Neuronal stem cell (in vitro differentiated cells): ENCODE data around the gene SEMA6D.

Experiments
- DNase-seq: peaks from one replicate; pipeline ENCODE4 v3.0.0-alpha.2; 2013; ENCODE audit warnings: low spot score
- H2AFZ ChIP-seq: one replicate; pipeline ENCODE4 v1.6.1; 2013; ENCODE audit warnings: mild to moderate bottlenecking, low read length, inconsistent platforms
- H2AK5ac ChIP-seq: 2 replicates; pipeline ENCODE4 v1.6.1; 2013; ENCODE audit warnings: low read depth, mild to moderate bottlenecking, inconsistent platforms, low read length, moderate library complexity, mixed read lengths
- H2BK120ac ChIP-seq: 2 replicates; pipeline ENCODE4 v1.6.1; 2013; ENCODE audit warnings: low read depth, mild to moderate bottlenecking, inconsistent platforms, low read length, moderate library complexity, mixed read lengths
- H2BK12ac ChIP-seq: one replicate; pipeline ENCODE4 v1.6.1; 2013; ENCODE audit warnings: low read length, inconsistent platforms
- H2BK15ac ChIP-seq: 2 replicates; pipeline ENCODE4 v1.6.1; 2013; ENCODE audit warnings: mild to moderate bottlenecking, low read length, inconsistent platforms, mixed read lengths
- H2BK5ac ChIP-seq: one replicate; pipeline ENCODE4 v1.6.1; 2013; ENCODE audit warnings: inconsistent platforms, mild to moderate bottlenecking, low read length, moderate library complexity
- H3K14ac ChIP-seq: one replicate; pipeline ENCODE4 v1.6.1; 2013; ENCODE audit warnings: low read length, inconsistent platforms
- H3K18ac ChIP-seq: 2 replicates; pipeline ENCODE4 v1.6.1; 2013; ENCODE audit warnings: low read length, inconsistent platforms
- H3K23ac ChIP-seq: 2 replicates; pipeline ENCODE4 v1.6.1; 2013; ENCODE audit warnings: low read depth, mild to moderate bottlenecking, mixed read lengths, low read length, inconsistent platforms; ENCODE audit not compliant: poor library complexity
- H3K27ac ChIP-seq: replicated peaks from 3 replicates; pipeline ENCODE4 v1.5.1; 2013; ENCODE audit warnings: low read length, inconsistent platforms
- H3K27me3 ChIP-seq, 3 experiments: 2 replicates each; pipeline ENCODE4 v1.6.1; 2013; ENCODE audit warnings: low read length in 3 of 3, mild to moderate bottlenecking in 2 of 3, inconsistent platforms in 1 of 3, low read depth in 1 of 3, mixed read lengths in 1 of 3, moderate library complexity in 1 of 3; ENCODE audit not compliant: control insufficient read depth in 3 of 3, insufficient read depth in 3 of 3
- H3K36me3 ChIP-seq, 2 donors: replicated peaks in 1 of 2; 2 replicates each; pipeline ENCODE4 v1.6.1; 2013; ENCODE audit warnings: low read length in 2 of 2; ENCODE audit not compliant: control insufficient read depth in 2 of 2, insufficient read depth in 2 of 2
- H3K4ac ChIP-seq: 2 replicates; pipeline ENCODE4 v1.6.1; 2013; ENCODE audit warnings: inconsistent platforms, mild to moderate bottlenecking, low read length, moderate library complexity
- H3K4me1 ChIP-seq, 2 donors: 1 replicate in 1 of 2; 2 replicates in 1 of 2; pipeline ENCODE4 v1.6.1; 2013; ENCODE audit warnings: low read length in 2 of 2, low read depth in 1 of 2; ENCODE audit not compliant: control insufficient read depth in 2 of 2, insufficient read depth in 1 of 2
- H3K4me2 ChIP-seq: one replicate; pipeline ENCODE4 v1.6.1; 2013; ENCODE audit warnings: mild to moderate bottlenecking, low read length, inconsistent platforms; ENCODE audit not compliant: insufficient read depth, poor library complexity, severe bottlenecking
- H3K4me3 ChIP-seq, 2 donors: 2 replicates each; pipeline ENCODE4 v1.5.1; 2013; ENCODE audit warnings: low read length in 2 of 2, mild to moderate bottlenecking in 2 of 2, inconsistent platforms in 1 of 2, moderate library complexity in 1 of 2
- H3K79me1 ChIP-seq: one replicate; pipeline ENCODE4 v1.6.1; 2013; ENCODE audit warnings: low read depth, mild to moderate bottlenecking, inconsistent platforms, low read length, moderate library complexity
- H3K9ac ChIP-seq: one replicate; pipeline ENCODE4 v1.6.1; 2013; ENCODE audit warnings: mild to moderate bottlenecking, low read depth, low read length, inconsistent platforms; ENCODE audit not compliant: poor library complexity
- H3K9me3 ChIP-seq, 2 donors: replicated peaks in 1 of 2; 2 replicates each; pipeline versions ENCODE3 to v1.6.1; 2013; ENCODE audit warnings: low read length in 2 of 2, mild to moderate bottlenecking in 2 of 2, inconsistent platforms in 1 of 2, low read depth in 1 of 2, mixed read lengths in 1 of 2, moderate library complexity in 1 of 2; ENCODE audit not compliant: control insufficient read depth in 2 of 2, insufficient read depth in 1 of 2
- H4K8ac ChIP-seq: one replicate; pipeline ENCODE4 v1.6.1; 2013; ENCODE audit warnings: low read depth, mild to moderate bottlenecking, inconsistent platforms, low read length, moderate library complexity
- H4K91ac ChIP-seq: one replicate; pipeline ENCODE4 v1.6.1; 2013; ENCODE audit warnings: low read length, low read depth, mild to moderate bottlenecking, inconsistent platforms; ENCODE audit not compliant: poor library complexity
- WGBS, 2 donors: extraction: QIAGEN DNeasy Blood & Tissue Kit; methylation state at CpG; one replicate each; pipeline ENCODE4 v1.1.7; 2013; ENCODE audit warnings: missing lambda C conversion rate in 2 of 2, mixed read lengths in 1 of 2; ENCODE audit not compliant: insufficient read length in 2 of 2, insufficient replicate concordance in 1 of 2; ENCODE audit errors: extremely low coverage in 2 of 2; 5-methylcytosine and 5-hydroxymethylcytosine counted together

Gene SEMA6D

DNA sequence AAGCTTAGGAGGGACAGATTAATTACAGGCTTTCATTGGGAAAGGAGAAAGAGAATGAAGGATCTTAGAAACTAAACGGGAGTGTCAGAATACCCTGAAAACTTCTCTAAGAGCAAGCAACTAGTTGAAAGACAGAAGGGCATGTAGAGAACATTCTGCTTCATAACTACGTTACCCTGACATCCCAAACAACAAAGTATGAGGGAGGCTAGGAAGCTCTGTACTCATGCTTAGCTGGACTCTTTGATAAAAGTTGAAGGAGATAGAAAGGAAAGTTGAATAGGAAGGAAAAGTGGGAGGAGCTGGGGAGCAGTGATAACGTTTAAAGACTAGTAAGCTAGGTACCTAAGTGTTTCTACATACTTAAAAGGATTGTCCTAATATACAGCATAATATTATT, 64.2 kb downstream of the SEMA6D start:
- H3K9ac ChIP-seq: no peak overlapping the region
- WGBS, 2 donors: no CpG with 5 or more reads among the region's 3 CpGs
- DNase-seq: no peak
- H2BK5ac ChIP-seq: no peak overlapping the region
- no peaks in the 10 kb centered on the region for H3K36me3 ChIP-seq
- no peak overlapping the region for H3K18ac ChIP-seq
- H4K91ac ChIP-seq: no peak overlapping the region
- no peaks in the 10 kb centered on the region for H3K27me3 ChIP-seq
- no peak overlapping the region for H4K8ac ChIP-seq
- H3K9me3 ChIP-seq: no peaks in the 10 kb centered on the region
- H3K27ac ChIP-seq: no peak overlapping the region
- H3K23ac ChIP-seq: no peak overlapping the region
- H2BK15ac ChIP-seq: no peak overlapping the region
- H2BK12ac ChIP-seq: no peak overlapping the region
- peaks cover 0 to 1% of the 10 kb centered on the region in 2 donors for H3K4me1 ChIP-seq
- no peaks in the 10 kb centered on the region for H3K79me1 ChIP-seq
- no peak overlapping the region for H3K4ac ChIP-seq
- H3K4me2 ChIP-seq: no peak overlapping the region
- H2BK120ac ChIP-seq: no peak overlapping the region
- H3K4me3 ChIP-seq: no peak overlapping the region
- no peak overlapping the region for H3K14ac ChIP-seq
- H2AFZ ChIP-seq: no peak overlapping the region
- no peak overlapping the region for H2AK5ac ChIP-seq

DNA sequence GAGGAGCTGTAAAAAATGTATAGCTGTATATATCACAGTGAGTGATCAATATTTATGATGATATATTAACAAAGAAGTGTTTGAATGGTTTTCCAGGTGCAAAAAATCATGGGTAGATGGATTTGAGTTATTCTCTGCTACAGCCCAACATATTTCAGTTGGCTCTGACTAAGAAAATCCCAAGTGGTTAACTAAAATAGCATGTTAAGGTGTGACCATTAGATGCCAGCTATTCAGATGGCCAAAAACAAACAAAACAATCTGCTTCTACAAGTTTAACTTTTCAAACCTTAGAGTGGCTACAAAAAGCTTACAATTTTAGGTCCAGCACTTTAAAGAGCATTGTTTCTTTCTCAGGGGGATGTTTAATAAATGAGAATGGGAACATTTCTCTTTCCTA, 67.5 kb downstream of the SEMA6D start:
- no peak overlapping the region for H4K8ac ChIP-seq
- no peak overlapping the region for H3K4me3 ChIP-seq
- no peak overlapping the region for H2BK120ac ChIP-seq
- H3K4me2 ChIP-seq: no peak overlapping the region
- H3K27me3 ChIP-seq: no peaks in the 10 kb centered on the region
- H2BK15ac ChIP-seq: no peak overlapping the region
- no peak overlapping the region for H2AFZ ChIP-seq
- H3K79me1 ChIP-seq: no peaks in the 10 kb centered on the region
- H3K14ac ChIP-seq: no peak overlapping the region
- no peak overlapping the region for H3K9ac ChIP-seq
- no peak for DNase-seq
- H4K91ac ChIP-seq: no peak overlapping the region
- H3K9me3 ChIP-seq: no peaks in the 10 kb centered on the region
- H2AK5ac ChIP-seq: no peak overlapping the region
- peaks cover 0 to 1% of the 10 kb centered on the region in 2 donors for H3K4me1 ChIP-seq
- H3K4ac ChIP-seq: no peak overlapping the region
- H3K27ac ChIP-seq: no peak overlapping the region
- no peak overlapping the region for H2BK12ac ChIP-seq
- no peaks in the 10 kb centered on the region for H3K36me3 ChIP-seq
- no peak overlapping the region for H3K18ac ChIP-seq
- H2BK5ac ChIP-seq: no peak overlapping the region
- no peak overlapping the region for H3K23ac ChIP-seq

DNA sequence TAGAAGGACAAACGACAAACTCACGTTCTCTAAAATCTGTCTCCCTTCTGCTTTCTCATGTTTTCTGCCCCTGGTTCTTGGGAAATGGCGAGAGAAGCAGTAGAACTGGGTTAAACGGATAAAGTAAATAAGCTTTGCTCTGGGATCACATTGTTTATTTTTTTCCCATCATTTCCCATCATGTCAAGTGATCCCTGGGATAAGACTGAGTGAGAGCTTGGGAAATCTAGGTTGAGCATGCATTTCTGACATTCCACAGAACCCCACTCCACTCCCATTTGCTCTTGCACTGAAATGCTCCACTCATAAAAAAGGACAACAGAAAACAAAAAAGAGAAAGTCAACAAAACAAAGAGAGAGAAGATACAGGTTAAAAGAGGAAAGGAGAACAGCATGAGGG, 69.1 kb downstream of the SEMA6D start:
- Histone ChIP-seq H3K27ac (no peak overlapping the region), H3K18ac (no peak overlapping the region), H2BK12ac (no peak overlapping the region), H3K4ac (no peak overlapping the region), H2AFZ (no peak overlapping the region), H2BK120ac (no peak overlapping the region), H3K23ac (no peak overlapping the region), H4K91ac (no peak overlapping the region), H4K8ac (no peak overlapping the region), H3K9me3 (no peaks in the 10 kb centered on the region), H3K27me3 (no peaks in the 10 kb centered on the region), H3K4me1 (no peaks in the 10 kb centered on the region), H3K14ac (no peak overlapping the region), H2BK15ac (no peak overlapping the region), H3K9ac (no peak overlapping the region), H2BK5ac (no peak overlapping the region), H3K36me3 (no peaks in the 10 kb centered on the region), H3K79me1 (no peaks in the 10 kb centered on the region), H3K4me3 (no peak overlapping the region), H2AK5ac (no peak overlapping the region), H3K4me2 (no peak overlapping the region)
- no CpG with 5 or more reads among the region's 4 CpGs for WGBS, 2 donors
- no peak for DNase-seq

DNA sequence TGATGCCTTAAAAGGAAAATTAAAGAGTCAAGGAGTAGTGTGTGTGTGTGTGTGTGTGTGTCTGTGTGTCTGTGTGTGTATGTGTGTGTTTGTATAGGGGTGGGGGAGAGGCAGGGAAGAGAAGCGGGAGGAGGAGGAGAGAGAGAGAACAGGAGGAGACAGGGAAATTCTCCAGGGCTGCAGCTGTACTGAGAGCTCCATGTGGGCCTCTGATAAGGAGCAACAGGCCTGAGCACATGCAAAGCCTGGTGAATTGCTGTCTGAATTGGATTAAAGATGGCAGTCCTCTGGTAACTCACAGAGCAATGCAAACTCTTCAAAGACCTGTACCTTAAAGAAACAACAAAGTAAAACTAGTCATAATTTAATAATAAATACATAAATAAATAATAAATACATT, 70.6 kb downstream of the SEMA6D start:
- no peaks in the 10 kb centered on the region for H3K36me3 ChIP-seq
- no peak overlapping the region for H4K8ac ChIP-seq
- no peak overlapping the region for H2AK5ac ChIP-seq
- H2BK15ac ChIP-seq: no peak overlapping the region
- H3K79me1 ChIP-seq: no peaks in the 10 kb centered on the region
- no CpG with 5 or more reads among the region's 1 CpG for WGBS, 2 donors
- no peak overlapping the region for H3K18ac ChIP-seq
- no peak overlapping the region for H3K4me3 ChIP-seq
- no peak overlapping the region for H3K4me2 ChIP-seq
- H3K23ac ChIP-seq: no peak overlapping the region
- H2BK12ac ChIP-seq: no peak overlapping the region
- H2BK120ac ChIP-seq: no peak overlapping the region
- DNase-seq: no peak
- H4K91ac ChIP-seq: no peak overlapping the region
- no peak overlapping the region for H3K4ac ChIP-seq
- H3K14ac ChIP-seq: no peak overlapping the region
- no peaks in the 10 kb centered on the region for H3K9me3 ChIP-seq
- H3K27ac ChIP-seq: no peak overlapping the region
- no peak overlapping the region for H2AFZ ChIP-seq
- no peaks in the 10 kb centered on the region for H3K4me1 ChIP-seq
- H3K9ac ChIP-seq: no peak overlapping the region
- H3K27me3 ChIP-seq: no peaks in the 10 kb centered on the region
- no peak overlapping the region for H2BK5ac ChIP-seq
